OCI-LY7 (cell line): ENCODE data around the gene ARHGEF16. TPM values are rescaled to one million over a fixed set of nuclear protein-coding genes. Genes with fewer than 3 reads are reported as not detected.

Experiments
- BruUV-seq: library from RNA; stranded (reverse); fragments of 400-500 nt; replicated peaks from 2 replicates; lab custom pipeline; 2021; lab: Mats Ljungman, UMichigan
- CTCF ChIA-PET: fragments of 300-600 bp; sonication (Branson Sonifier 250); formaldehyde crosslinking; loops from one replicate; lab custom pipeline; 2022; ENCODE audit warnings: antibody characterized with exemption; ENCODE audit not compliant: unreplicated experiment; lab: Charles Lee
- POLR2A ChIA-PET: fragments of 300-600 bp; sonication (Branson Sonifier 250); formaldehyde crosslinking; loops from one replicate; lab custom pipeline; 2022; ENCODE audit warnings: antibody characterized with exemption; lab: Charles Lee
- DNase-seq: peaks from one replicate; pipeline ENCODE4 v3.0.0-alpha.2; 2015; ENCODE audit warnings: low spot score
- H2AFZ ChIP-seq: fragments of 200-600 bp; sonication (generic), shearing (Covaris generic); 2 replicates; pipeline ENCODE4 v1.6.1; 2014; ENCODE audit warnings: mild to moderate bottlenecking, antibody characterized with exemption, low read length, moderate library complexity
- H3K27ac ChIP-seq: fragments of 200-600 bp; sonication (generic); 2 replicates; pipeline ENCODE4 v1.5.1; 2014; ENCODE audit warnings: mixed run types, low read depth, mild to moderate bottlenecking, moderate library complexity, low read length, inconsistent platforms; ENCODE audit not compliant: poor library complexity, severe bottlenecking
- H3K36me3 ChIP-seq: fragments of 200-600 bp; sonication (generic); 2 replicates; pipeline ENCODE4 v1.6.1; 2014; ENCODE audit warnings: mild to moderate bottlenecking, antibody characterized with exemption, low read length, moderate library complexity, mixed read lengths; ENCODE audit not compliant: insufficient read depth
- H3K4me1 ChIP-seq: fragments of 200-600 bp; sonication (generic); 2 replicates; pipeline ENCODE4 v1.5.1; 2014; ENCODE audit warnings: mild to moderate bottlenecking, low read length; ENCODE audit not compliant: insufficient read depth, poor library complexity, severe bottlenecking
- H3K4me2 ChIP-seq: fragments of 200-600 bp; sonication (generic); 2 replicates; pipeline ENCODE4 v1.6.1; 2014; ENCODE audit warnings: mild to moderate bottlenecking, low read length
- H3K4me3 ChIP-seq: fragments of 200-600 bp; sonication (generic); 2 replicates; pipeline ENCODE4 v1.5.1; 2014; ENCODE audit warnings: mild to moderate bottlenecking, low read depth, low read length; ENCODE audit not compliant: poor library complexity, severe bottlenecking
- H3K79me2 ChIP-seq: fragments of 200-600 bp; sonication (generic); 2 replicates; pipeline ENCODE4 v1.6.1; 2016; ENCODE audit warnings: low read depth, mild to moderate bottlenecking, low read length, moderate library complexity, mixed read lengths; ENCODE audit not compliant: insufficient read depth
- H3K9me2 ChIP-seq: fragments of 200-600 bp; sonication (generic); 2 replicates; pipeline ENCODE4 v1.6.1; 2016; ENCODE audit warnings: mild to moderate bottlenecking, low read length, mixed read lengths; ENCODE audit not compliant: insufficient read depth
- H3K9me3 ChIP-seq: fragments of 200-600 bp; sonication (generic); 2 replicates; pipeline ENCODE4 v1.6.1; 2014; ENCODE audit warnings: mild to moderate bottlenecking, mixed run types, low read length, mixed read lengths
- H4K20me1 ChIP-seq: fragments of 200-600 bp; sonication (generic); 2 replicates; pipeline ENCODE4 v1.6.1; 2014; ENCODE audit warnings: mild to moderate bottlenecking, antibody characterized with exemption, low read length, moderate library complexity, mixed read lengths; ENCODE audit not compliant: insufficient read depth
- EZH2phosphoT487 ChIP-seq: fragments of 200-600 bp; sonication (generic); IDR thresholded peaks from 2 replicates; pipeline ENCODE4 v1.6.1; 2018; ENCODE audit warnings: low read depth, borderline replicate concordance, mild to moderate bottlenecking, mixed run types, antibody characterized with exemption, low read length, moderate library complexity, mixed read lengths
- intact Hi-C: fragments of 100-400 bp; cut with micrococcal nuclease; formaldehyde crosslinking; loops from one replicate; pipeline ENCODE4 v1.10.0; 2022; ENCODE audit not compliant: unreplicated experiment
- total RNA-seq, 2 experiments: library from RNA; depleted of rRNA in 1 of 2; stranded (reverse); fragments of >200 nt in 1 of 2; shearing (Covaris generic) in 1 of 2; gene quantifications; 2 replicates each; pipeline ENCODE4 v1.2.3, GENCODE V29; 2014 to 2022
- TF ChIP-seq, protein P1 (sequence below): fragments of 200-600 bp; sonication (generic); conservative IDR thresholded peaks from 2 replicates; pipeline ENCODE4 v1.5.1; 2014; ENCODE audit warnings: mild to moderate bottlenecking, antibody characterized with exemption, low read length, moderate library complexity, mixed read lengths

The ARHGEF16 gene
- total RNA-seq, 2 experiments from 2014 or later = not detected

DNA sequence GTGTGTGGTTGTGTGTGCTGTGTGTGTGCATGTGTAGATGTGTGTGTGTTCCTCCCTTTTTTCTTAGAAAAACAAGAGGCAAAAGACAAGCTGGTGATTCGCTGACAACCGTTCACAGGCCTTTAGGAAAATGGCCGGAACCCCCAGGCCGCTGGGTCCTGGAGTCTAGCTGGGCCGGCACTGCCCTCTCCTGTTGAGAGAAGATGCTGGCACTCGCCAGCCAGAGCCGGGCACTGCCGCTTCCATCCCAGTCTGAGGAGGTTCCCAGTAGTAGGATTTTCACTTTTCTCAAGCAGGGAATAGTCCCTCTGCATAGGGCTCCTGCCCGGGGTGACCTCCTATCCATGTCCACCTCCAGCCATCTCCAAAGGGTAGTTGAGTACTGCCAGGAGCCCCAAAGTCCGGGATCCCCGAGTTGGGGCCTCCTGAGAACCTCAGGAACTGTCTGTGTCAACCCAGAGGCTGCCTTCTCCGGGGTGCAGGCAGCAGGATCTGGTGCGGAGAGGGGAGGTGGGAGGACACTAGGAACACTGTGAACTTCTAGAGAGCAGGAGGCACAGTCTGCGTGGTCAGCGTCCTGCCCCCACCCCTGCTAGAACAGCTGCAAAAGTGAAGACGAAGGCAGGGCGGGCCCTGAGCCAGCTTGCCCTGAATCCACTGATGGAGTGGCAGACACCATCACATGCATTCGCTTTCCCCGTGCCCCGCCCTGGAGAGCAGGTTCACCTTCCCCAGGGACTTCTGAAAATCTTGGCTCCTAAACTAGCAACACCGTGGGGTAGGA lies 44.1 kb upstream of the ARHGEF16 start:
- no TSS peak for BruUV-seq
- Histone ChIP-seq H3K9me3 (no peaks in the 10 kb centered on the region), H3K4me2 (no peak overlapping the region), H3K4me3 (no peak overlapping the region), H2AFZ (no peak overlapping the region), H3K9me2 (no peaks in the 10 kb centered on the region), H3K36me3 (no peaks in the 10 kb centered on the region), H3K79me2 (no peaks in the 10 kb centered on the region), H3K4me1 (no peaks in the 10 kb centered on the region), H3K27ac (no peak overlapping the region), H4K20me1 (no peaks in the 10 kb centered on the region)
- DNase-seq = no peak
- intact Hi-C loops = no loop called here
- CTCF ChIA-PET = no interaction called here
- no peak for TF ChIP-seq EZH2phosphoT487
- TF ChIP-seq, protein P1, sequence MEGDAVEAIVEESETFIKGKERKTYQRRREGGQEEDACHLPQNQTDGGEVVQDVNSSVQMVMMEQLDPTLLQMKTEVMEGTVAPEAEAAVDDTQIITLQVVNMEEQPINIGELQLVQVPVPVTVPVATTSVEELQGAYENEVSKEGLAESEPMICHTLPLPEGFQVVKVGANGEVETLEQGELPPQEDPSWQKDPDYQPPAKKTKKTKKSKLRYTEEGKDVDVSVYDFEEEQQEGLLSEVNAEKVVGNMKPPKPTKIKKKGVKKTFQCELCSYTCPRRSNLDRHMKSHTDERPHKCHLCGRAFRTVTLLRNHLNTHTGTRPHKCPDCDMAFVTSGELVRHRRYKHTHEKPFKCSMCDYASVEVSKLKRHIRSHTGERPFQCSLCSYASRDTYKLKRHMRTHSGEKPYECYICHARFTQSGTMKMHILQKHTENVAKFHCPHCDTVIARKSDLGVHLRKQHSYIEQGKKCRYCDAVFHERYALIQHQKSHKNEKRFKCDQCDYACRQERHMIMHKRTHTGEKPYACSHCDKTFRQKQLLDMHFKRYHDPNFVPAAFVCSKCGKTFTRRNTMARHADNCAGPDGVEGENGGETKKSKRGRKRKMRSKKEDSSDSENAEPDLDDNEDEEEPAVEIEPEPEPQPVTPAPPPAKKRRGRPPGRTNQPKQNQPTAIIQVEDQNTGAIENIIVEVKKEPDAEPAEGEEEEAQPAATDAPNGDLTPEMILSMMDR = no peak
- POLR2A ChIA-PET = no interaction called here

DNA sequence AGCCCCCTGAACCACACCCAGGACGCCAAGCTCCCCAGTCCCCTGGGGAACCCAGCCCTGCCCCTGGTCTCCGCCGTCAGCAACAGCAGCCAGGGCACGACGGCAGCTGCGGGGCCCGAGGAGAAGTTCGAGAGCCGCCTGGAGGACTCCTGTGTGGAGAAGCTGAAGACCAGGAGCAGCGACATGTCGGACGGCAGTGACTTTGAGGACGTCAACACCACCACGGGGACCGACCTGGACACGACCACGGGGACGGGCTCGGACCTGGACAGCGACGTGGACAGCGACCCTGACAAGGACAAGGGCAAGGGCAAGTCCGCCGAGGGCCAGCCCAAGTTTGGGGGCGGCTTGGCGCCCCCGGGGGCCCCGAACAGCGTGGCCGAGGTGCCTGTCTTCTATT lies 42.7 kb upstream of the ARHGEF16 start:
- CTCF ChIA-PET = no interaction called here
- Histone ChIP-seq H3K4me3 (no peak overlapping the region), H3K9me3 (0 out of 2 replicates have a peak, but pooled peaks cover 3% of the 10 kb centered on the region), H4K20me1 (no peaks in the 10 kb centered on the region), H3K9me2 (no peaks in the 10 kb centered on the region), H3K4me1 (no peaks in the 10 kb centered on the region), H3K36me3 (no peaks in the 10 kb centered on the region), H3K27ac (no peak overlapping the region), H3K79me2 (no peaks in the 10 kb centered on the region), H3K4me2 (no peak overlapping the region), H2AFZ (no peak overlapping the region)
- intact Hi-C loops = no loop called here
- TF ChIP-seq, protein P1 = no peak
- TF ChIP-seq EZH2phosphoT487 = no peak
- DNase-seq = no peak
- POLR2A ChIA-PET = no interaction called here
- no TSS peak for BruUV-seq

DNA sequence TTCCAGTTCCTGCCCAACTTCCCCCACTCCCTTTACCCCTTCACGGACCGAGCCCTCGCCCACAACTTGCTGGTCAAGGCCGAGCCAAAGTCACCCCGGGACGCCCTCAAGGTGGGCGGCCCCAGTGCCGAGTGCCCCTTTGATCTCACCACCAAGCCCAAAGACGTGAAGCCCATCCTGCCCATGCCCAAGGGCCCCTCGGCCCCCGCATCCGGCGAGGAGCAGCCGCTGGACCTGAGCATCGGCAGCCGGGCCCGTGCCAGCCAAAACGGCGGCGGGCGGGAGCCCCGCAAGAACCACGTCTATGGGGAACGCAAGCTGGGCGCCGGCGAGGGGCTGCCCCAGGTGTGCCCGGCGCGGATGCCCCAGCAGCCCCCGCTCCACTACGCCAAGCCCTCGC lies 42.1 kb upstream of the ARHGEF16 start:
- no peak overlapping the region for H3K27ac ChIP-seq
- no peak for DNase-seq
- no peak overlapping the region for H2AFZ ChIP-seq
- no peaks in the 10 kb centered on the region for H4K20me1 ChIP-seq
- TF ChIP-seq EZH2phosphoT487 = no peak
- TF ChIP-seq, protein P1 = no peak
- H3K36me3 ChIP-seq = no peaks in the 10 kb centered on the region
- intact Hi-C loops = no loop called here
- H3K79me2 ChIP-seq = no peaks in the 10 kb centered on the region
- H3K4me1 ChIP-seq = no peaks in the 10 kb centered on the region
- H3K9me2 ChIP-seq = no peaks in the 10 kb centered on the region
- no TSS peak for BruUV-seq
- POLR2A ChIA-PET = no interaction called here
- CTCF ChIA-PET = no interaction called here
- no peak overlapping the region for H3K4me2 ChIP-seq
- H3K4me3 ChIP-seq = no peak overlapping the region
- 0 out of 2 replicates have a peak, but pooled peaks cover 5% of the 10 kb centered on the region for H3K9me3 ChIP-seq
